ENCODE data around the gene RNF220. TPM values are rescaled to one million over a fixed set of nuclear protein-coding genes. Genes with fewer than 3 reads are reported as not detected.

The RNF220 gene
- total and polyA plus RNA-seq, 2 of the 4 experiments (the other 2 are of a cell fraction) = 71.8 to 77.1 TPM

GRCh38 chr1:44678120-44678519, 273.1 kb downstream of the RNF220 start:
- Histone ChIP-seq H2BK15ac (ENCODE audit: low read depth, low read length) (no peak overlapping the region), H3K79me1 (ENCODE audit: low read depth in 1 of 2, low read length in 2 of 2) (peaks cover 5 to 6% of the 10 kb centered on the region in 2 experiments; a peak in 3 of 4 replicates), H3K14ac (replicated peaks; ENCODE audit: low read depth, low read length) (no peak overlapping the region), H3K18ac (ENCODE audit: low read depth, low read length) (no peak overlapping the region), H2AFZ (replicated peaks; ENCODE audit: low read length, poor library complexity) (no peak overlapping the region), H3K36me3 (ENCODE audit: control insufficient read depth, insufficient read depth, low read length) (no peaks in the 10 kb centered on the region), H3K4me2 (ENCODE audit: low read depth, low read length) (no peak overlapping the region), H4K91ac (ENCODE audit: insufficient read depth, low read depth, low read length) (no peak overlapping the region), H3K27ac (ENCODE audit: insufficient read depth, low read length) (no peak overlapping the region), H3K4ac (ENCODE audit: low read depth, low read length) (no peak overlapping the region), H3K9me1 (ENCODE audit: insufficient read depth, low read length) (peaks cover 6% of the 10 kb centered on the region), H2BK120ac (ENCODE audit: low read depth, low read length) (no peak overlapping the region), H4K8ac (ENCODE audit: low read depth in 2 of 2, low read length in 2 of 2) (no peak overlapping the region), H3K56ac (ENCODE audit: extremely low read depth, insufficient read depth, low read length) (no peak overlapping the region), H3K9ac (ENCODE audit: low read depth, low read length) (no peak overlapping the region), H4K20me1 (ENCODE audit: insufficient read depth, low read length) (no peaks in the 10 kb centered on the region), H2AK9ac (replicated peaks; ENCODE audit: low read depth, low read length, poor library complexity) (no peak overlapping the region), H4K5ac (ENCODE audit: low read depth, low read length) (no peak overlapping the region), H3K23ac (ENCODE audit: low read depth, low read length) (no peak overlapping the region), H3K4me3 (ENCODE audit: insufficient read depth, low read depth, low read length) (no peak overlapping the region), H2BK20ac (ENCODE audit: low read depth, low read length) (no peak overlapping the region), H3K27me3 (ENCODE audit: control insufficient read depth, insufficient read depth, low read length) (no peaks in the 10 kb centered on the region), H2BK5ac (ENCODE audit: low read depth, low read length, poor library complexity, severe bottlenecking) (no peak overlapping the region), H3K9me3 (ENCODE audit: control insufficient read depth, insufficient read depth, low read length) (no peaks in the 10 kb centered on the region), H2AK5ac (ENCODE audit: low read depth, low read length) (no peak overlapping the region), H3K4me1 (ENCODE audit: control insufficient read depth, insufficient read depth, low read length) (peaks cover 6% of the 10 kb centered on the region)
- ChIA-PET CTCF (no interaction called here), POLR2A (ENCODE audit: unreplicated experiment) (no interaction called here)
- 85% methylated on average over 2 of the region's 2 CpGs; no CpG with 5 or more reads in 1 of the 2 experiments for WGBS, 2 experiments (ENCODE audit: extremely low coverage in 2 of 2, insufficient read length in 1 of 2)
- in situ Hi-C loops (cut with MboI; ENCODE audit: low sequenced_read_pairs) = no loop called here
- no TSS peak for BruUV-seq (replicated peaks)
- DNase-seq (no peak), ATAC-seq (ENCODE audit: low read depth) (no peak)
- dilution Hi-C loops (cut with HindIII; ENCODE audit: low sequenced_read_pairs, unreplicated experiment) = no loop called here
- intact Hi-C loops (cut with micrococcal nuclease) = no loop called here
- TF ChIP-seq, protein P1, sequence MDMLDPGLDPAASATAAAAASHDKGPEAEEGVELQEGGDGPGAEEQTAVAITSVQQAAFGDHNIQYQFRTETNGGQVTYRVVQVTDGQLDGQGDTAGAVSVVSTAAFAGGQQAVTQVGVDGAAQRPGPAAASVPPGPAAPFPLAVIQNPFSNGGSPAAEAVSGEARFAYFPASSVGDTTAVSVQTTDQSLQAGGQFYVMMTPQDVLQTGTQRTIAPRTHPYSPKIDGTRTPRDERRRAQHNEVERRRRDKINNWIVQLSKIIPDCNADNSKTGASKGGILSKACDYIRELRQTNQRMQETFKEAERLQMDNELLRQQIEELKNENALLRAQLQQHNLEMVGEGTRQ (IDR thresholded peaks at IDR 0.05; ENCODE audit: low read depth, low read length) = no peak
- TF ChIP-seq RAD21 (IDR thresholded peaks at IDR 0.05; ENCODE audit: low read length) (no peak), CEBPB (IDR thresholded peaks at IDR 0.05; ENCODE audit: low read depth, low read length) (no peak), MXI1 (IDR thresholded peaks at IDR 0.05; ENCODE audit: borderline replicate concordance, low read depth, low read length) (no peak), MAZ (IDR thresholded peaks at IDR 0.05; ENCODE audit: borderline replicate concordance, low read depth, low read length) (no peak), FOS (IDR thresholded peaks at IDR 0.05; ENCODE audit: low read depth, low read length) (no peak), BHLHE40 (IDR thresholded peaks at IDR 0.05; ENCODE audit: low read depth, low read length) (no peak), POLR2A (IDR thresholded peaks at IDR 0.05; ENCODE audit: low read depth, low read length) (no peak), RFX5 (IDR thresholded peaks at IDR 0.05; ENCODE audit: low read depth, low read length) (no peak), RCOR1 (IDR thresholded peaks at IDR 0.05; ENCODE audit: insufficient replicate concordance, low read length) (no peak), MAFK (IDR thresholded peaks at IDR 0.05; ENCODE audit: low read depth, low read length) (no peak), CHD1 (IDR thresholded peaks at IDR 0.05; ENCODE audit: low read depth, low read length) (no peak)
- TF ChIP-seq, protein P2, sequence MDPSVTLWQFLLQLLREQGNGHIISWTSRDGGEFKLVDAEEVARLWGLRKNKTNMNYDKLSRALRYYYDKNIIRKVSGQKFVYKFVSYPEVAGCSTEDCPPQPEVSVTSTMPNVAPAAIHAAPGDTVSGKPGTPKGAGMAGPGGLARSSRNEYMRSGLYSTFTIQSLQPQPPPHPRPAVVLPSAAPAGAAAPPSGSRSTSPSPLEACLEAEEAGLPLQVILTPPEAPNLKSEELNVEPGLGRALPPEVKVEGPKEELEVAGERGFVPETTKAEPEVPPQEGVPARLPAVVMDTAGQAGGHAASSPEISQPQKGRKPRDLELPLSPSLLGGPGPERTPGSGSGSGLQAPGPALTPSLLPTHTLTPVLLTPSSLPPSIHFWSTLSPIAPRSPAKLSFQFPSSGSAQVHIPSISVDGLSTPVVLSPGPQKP (IDR thresholded peaks at IDR 0.05; ENCODE audit: borderline replicate concordance, low read depth, low read length) = no peak
